ENCODE data around the gene PTH1R.

- TF ChIP-seq CTCF (IDR thresholded peaks at IDR 0.05; ENCODE audit: low read depth, low read length) (no peak), POLR2A (IDR thresholded peaks at IDR 0.05; ENCODE audit: extremely low read depth, insufficient read length) (no peak)
Measured at GRCh38 chr3:46926039-46926438, 48.5 kb downstream of the PTH1R start.

Measured in NB4 (cell line).